Breast epithelium (tissue), 4 donors: ENCODE data around the gene PET117. TPM values are rescaled to one million over a fixed set of nuclear protein-coding genes. Genes with fewer than 3 reads are reported as not detected.
"Not testable (repeated sequence)": the region's sequence is repeated elsewhere in the genome, so short reads cannot be mapped to it uniquely, and the experiment has no call there.

ENCODE experiments used
- DNase-seq, 2 donors: peaks; one replicate each; pipeline ENCODE4 v3.0.0-alpha.2; 2019; ENCODE audit warnings: low spot score in 2 of 2
- H3K27ac ChIP-seq, 2 donors: fragments of 200-600 bp; sonication (generic) in 1 of 2; one replicate each; pipeline ENCODE4 v1.5.1; 2016 to 2019; ENCODE audit warnings: mild to moderate bottlenecking in 1 of 2
- H3K27me3 ChIP-seq, 2 donors: fragments of 200-600 bp; sonication (generic) in 1 of 2; one replicate each; pipeline versions ENCODE4 v1.5.1 to v1.6.0; 2017 to 2019; ENCODE audit warnings: control low read depth in 1 of 2, mild to moderate bottlenecking in 1 of 2
- H3K36me3 ChIP-seq: fragments of 200-600 bp; one replicate; pipeline ENCODE4 v1.5.1; 2019
- H3K4me1 ChIP-seq, 2 donors: fragments of 200-600 bp; sonication (generic); one replicate each; pipeline ENCODE4 v1.5.1; 2016 to 2019; ENCODE audit warnings: control low read depth in 1 of 2
- H3K4me3 ChIP-seq, 3 donors: fragments of 200-600 bp; sonication (generic); 1 replicate in 2 of 3; 2 replicates in 1 of 3; pipeline ENCODE4 v1.5.1; 2016 to 2019; ENCODE audit warnings: mild to moderate bottlenecking in 3 of 3, moderate library complexity in 2 of 3
- H3K9me3 ChIP-seq, 2 donors: fragments of 200-600 bp; sonication (generic) in 1 of 2; one replicate each; pipeline ENCODE4 v1.5.1; 2016 to 2019; ENCODE audit warnings: control low read depth in 1 of 2
- POLR2A ChIP-seq: fragments of 450-650 bp; IDR thresholded peaks from one replicate; pipeline ENCODE4 v1.6.1; 2016; ENCODE audit warnings: antibody characterized with exemption, mild to moderate bottlenecking, moderate library complexity
- POLR2AphosphoS5 ChIP-seq, 3 donors: sonication (generic); formaldehyde crosslinking; IDR thresholded peaks; one replicate each; pipeline ENCODE4 v1.6.1; 2017; ENCODE audit warnings: antibody characterized with exemption in 3 of 3
- intact Hi-C: fragments of 100-400 bp; cut with DNase I; formaldehyde crosslinking; loops from one replicate; pipeline ENCODE4 v1.15.1; 2023; ENCODE audit warnings: low total_unique reads
- total RNA-seq, 3 donors: library from RNA; depleted of rRNA; stranded (reverse); fragments of >200 nt; gene quantifications; one replicate each; pipeline ENCODE4 v1.1.0, GENCODE V29; 2016
- TF ChIP-seq, protein P1 (sequence below), 3 donors: fragments of 450-650 bp; IDR thresholded peaks; one replicate each; pipeline ENCODE4 v1.5.1; 2016 to 2017; ENCODE audit warnings: antibody characterized with exemption in 3 of 3, mild to moderate bottlenecking in 3 of 3, moderate library complexity in 3 of 3

PET117 gene, protein sequence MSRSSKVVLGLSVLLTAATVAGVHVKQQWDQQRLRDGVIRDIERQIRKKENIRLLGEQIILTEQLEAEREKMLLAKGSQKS
- total RNA-seq = 10 to 100 TPM; 12.3 to 13.8 (median 13.6) TPM

DNA sequence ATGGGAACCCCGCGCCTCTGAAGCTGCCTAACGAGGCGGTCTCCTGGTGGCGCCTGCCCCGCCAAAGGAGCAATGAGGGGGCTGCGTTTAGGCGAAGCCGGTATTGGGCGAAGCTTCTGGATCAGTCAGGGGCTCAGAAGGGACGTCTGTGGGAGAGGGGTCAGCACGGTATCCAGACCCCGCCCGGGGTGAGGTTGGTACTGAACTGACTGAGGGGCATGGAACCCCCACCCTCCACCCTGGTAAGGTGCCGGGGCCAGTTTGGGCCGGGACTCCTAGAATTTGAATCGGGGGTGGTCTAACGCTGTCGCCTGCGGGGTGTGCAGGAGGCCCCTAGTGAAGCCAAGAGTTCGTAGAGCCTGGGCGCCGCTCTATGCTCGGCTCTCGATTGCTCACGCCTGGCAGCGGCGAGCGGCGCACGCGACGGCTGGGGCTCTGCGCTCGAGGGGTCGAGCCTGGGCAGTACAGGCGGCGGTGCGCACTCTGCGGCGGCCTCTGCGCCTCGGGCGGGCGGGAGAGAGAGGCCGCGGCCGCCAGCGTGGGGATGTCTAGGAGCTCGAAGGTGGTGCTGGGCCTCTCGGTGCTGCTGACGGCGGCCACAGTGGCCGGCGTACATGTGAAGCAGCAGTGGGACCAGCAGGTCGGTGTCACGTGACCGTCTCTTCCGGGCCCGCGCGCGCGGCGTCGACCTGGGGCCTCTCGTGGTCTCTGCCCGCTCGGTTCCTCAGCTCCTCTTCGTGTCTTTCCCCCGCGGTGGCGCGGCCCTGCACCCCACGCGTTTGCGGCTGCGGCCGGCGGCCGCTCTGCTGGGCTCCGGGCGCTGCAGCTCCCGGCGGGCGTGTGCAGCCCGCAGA, at the start of gene PET117, which contains the start of gene KAT14:
Gene PET117 (plus strand): TSS at position 452 of the 854 bp plus-strand sequence. CDS start 93 bp downstream, at position 545.
Gene KAT14 (plus strand): TSS at position 452 of the 854 bp plus-strand sequence. CDS start 4,798 bp downstream, outside the sequence.
- intact Hi-C loops = no loop called here
- DNase-seq = peak; percentile 78 to 83

DNA sequence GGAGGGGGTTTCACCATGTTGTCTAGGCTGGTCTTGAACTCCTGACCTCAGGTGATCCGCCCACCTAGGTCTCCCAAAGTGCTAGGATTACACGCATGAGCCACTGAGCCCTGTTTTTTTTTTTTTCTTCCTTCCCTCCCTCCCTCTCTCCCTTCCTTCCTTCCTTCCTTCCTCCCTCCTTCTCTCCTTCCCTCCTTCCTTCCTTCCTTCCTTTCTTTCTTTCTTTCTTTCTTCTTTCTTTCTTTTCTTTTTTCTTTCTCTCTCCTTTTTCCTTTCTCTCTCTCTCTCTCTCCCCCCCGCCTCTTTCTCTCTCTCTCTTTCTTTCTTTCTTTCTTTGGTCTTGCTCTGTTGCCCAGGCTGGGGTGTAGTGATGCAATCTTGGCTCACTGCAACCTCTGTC, 49.4 kb upstream of the PET117 start:
- H3K36me3 ChIP-seq, H3K4me1 ChIP-seq, intact Hi-C loops, H3K4me3 ChIP-seq, DNase-seq, H3K9me3 ChIP-seq, H3K27me3 ChIP-seq, H3K27ac ChIP-seq: not testable (repeated sequence)

More for the DNA sequence above, at the start of gene PET117, which contains the start of gene KAT14:
- TF ChIP-seq POLR2A = peak; percentile 29
- TF ChIP-seq POLR2AphosphoS5 (IDR thresholded peaks at IDR 0.05) = peak; percentile 73 to 95 (median 85)
- TF ChIP-seq, protein P1, sequence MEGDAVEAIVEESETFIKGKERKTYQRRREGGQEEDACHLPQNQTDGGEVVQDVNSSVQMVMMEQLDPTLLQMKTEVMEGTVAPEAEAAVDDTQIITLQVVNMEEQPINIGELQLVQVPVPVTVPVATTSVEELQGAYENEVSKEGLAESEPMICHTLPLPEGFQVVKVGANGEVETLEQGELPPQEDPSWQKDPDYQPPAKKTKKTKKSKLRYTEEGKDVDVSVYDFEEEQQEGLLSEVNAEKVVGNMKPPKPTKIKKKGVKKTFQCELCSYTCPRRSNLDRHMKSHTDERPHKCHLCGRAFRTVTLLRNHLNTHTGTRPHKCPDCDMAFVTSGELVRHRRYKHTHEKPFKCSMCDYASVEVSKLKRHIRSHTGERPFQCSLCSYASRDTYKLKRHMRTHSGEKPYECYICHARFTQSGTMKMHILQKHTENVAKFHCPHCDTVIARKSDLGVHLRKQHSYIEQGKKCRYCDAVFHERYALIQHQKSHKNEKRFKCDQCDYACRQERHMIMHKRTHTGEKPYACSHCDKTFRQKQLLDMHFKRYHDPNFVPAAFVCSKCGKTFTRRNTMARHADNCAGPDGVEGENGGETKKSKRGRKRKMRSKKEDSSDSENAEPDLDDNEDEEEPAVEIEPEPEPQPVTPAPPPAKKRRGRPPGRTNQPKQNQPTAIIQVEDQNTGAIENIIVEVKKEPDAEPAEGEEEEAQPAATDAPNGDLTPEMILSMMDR (IDR thresholded peaks at IDR 0.05) = no peak
- H3K4me1 ChIP-seq = peaks cover 10 to 16% of the 10 kb centered on the region in 2 donors
- no peaks in the 10 kb centered on the region for H3K27me3 ChIP-seq
- peak within 1 kb of the TSS; percentile 91 to 94 for H3K27ac ChIP-seq
- peak within 1 kb of the TSS; percentile 83 to 97 (median 94) for H3K4me3 ChIP-seq
- no peaks in the 10 kb centered on the region for H3K36me3 ChIP-seq
- H3K9me3 ChIP-seq = no peaks in the 10 kb centered on the region

DNA sequence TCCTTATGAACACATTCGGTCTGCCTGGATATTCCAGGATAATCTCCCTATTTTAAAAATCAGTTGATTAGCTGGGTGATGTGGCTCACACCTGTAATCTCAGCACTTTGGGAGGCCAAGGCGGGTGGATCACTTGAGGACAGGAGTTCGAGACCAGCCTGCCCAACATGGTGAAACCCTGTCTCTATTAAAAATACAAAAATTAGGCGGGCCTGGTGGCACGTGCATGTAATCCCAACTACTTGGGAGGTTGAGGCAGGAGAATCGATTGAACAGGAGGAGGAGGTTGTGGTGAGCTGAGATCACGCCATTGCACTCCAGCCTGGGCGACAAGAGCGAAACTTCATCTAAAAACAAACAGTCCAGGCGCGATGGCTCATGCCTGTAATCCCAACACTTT, 48.8 kb upstream of the PET117 start:
- H3K4me1 ChIP-seq, H3K36me3 ChIP-seq, H3K4me3 ChIP-seq, H3K27ac ChIP-seq, H3K9me3 ChIP-seq, H3K27me3 ChIP-seq, DNase-seq, intact Hi-C loops: not testable (repeated sequence)

DNA sequence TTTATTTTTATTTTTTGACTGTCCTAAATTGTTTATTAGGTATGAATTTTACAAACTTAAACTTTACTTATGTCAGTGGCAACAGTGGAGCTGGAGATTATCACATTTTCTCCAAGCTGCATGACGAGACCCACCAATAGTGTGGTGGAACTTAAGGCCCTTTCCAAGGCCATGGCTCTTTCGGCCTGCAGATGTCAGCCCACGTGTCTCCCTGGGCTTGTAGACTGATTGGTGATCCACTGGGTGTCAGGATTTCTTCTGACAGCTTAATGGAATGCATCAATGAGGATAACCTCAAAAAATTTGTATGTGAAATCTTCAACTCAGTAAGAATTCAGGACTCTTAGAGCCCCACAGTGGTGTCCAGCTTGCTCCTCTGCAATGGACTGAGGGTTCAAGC, 47.6 kb upstream of the PET117 start:
- H3K27ac ChIP-seq = no peak overlapping the region
- H3K9me3 ChIP-seq = no peaks in the 10 kb centered on the region
- no peak overlapping the region for H3K4me3 ChIP-seq
- intact Hi-C loops = no loop called here
- TF ChIP-seq POLR2A (no peak), POLR2AphosphoS5 (IDR thresholded peaks at IDR 0.05) (no peak)
- TF ChIP-seq, protein P1 (IDR thresholded peaks at IDR 0.05) = no peak
- H3K27me3 ChIP-seq = no peaks in the 10 kb centered on the region
- H3K36me3 ChIP-seq = no peaks in the 10 kb centered on the region
- no peak for DNase-seq
- H3K4me1 ChIP-seq = no peaks in the 10 kb centered on the region

GRCh38 chr20:18090477-18090876, 47.2 kb upstream of the PET117 start:
- TF ChIP-seq POLR2AphosphoS5 (IDR thresholded peaks at IDR 0.05) = no peak
- TF ChIP-seq, protein P1 (IDR thresholded peaks at IDR 0.05) = no peak
- no peak for TF ChIP-seq POLR2A
- Histone ChIP-seq H3K36me3 (no peaks in the 10 kb centered on the region), H3K27me3 (no peaks in the 10 kb centered on the region), H3K27ac (no peak overlapping the region), H3K9me3 (no peaks in the 10 kb centered on the region), H3K4me1 (no peaks in the 10 kb centered on the region), H3K4me3 (no peak overlapping the region)
- intact Hi-C loops = no loop called here
- no peak for DNase-seq

GRCh38 chr20:18091623-18092022, 46.0 kb upstream of the PET117 start:
- H3K27me3 ChIP-seq = no peaks in the 10 kb centered on the region
- no peak for DNase-seq
- H3K27ac ChIP-seq = no peak overlapping the region
- no peaks in the 10 kb centered on the region for H3K9me3 ChIP-seq
- no peak overlapping the region for H3K4me3 ChIP-seq
- no peaks in the 10 kb centered on the region for H3K4me1 ChIP-seq
- H3K36me3 ChIP-seq = no peaks in the 10 kb centered on the region
- intact Hi-C loops = no loop called here
- TF ChIP-seq, protein P1 (IDR thresholded peaks at IDR 0.05) = no peak
- no peak for TF ChIP-seq POLR2AphosphoS5 (IDR thresholded peaks at IDR 0.05)
- TF ChIP-seq POLR2A = no peak
